Activated CD8-positive, alpha-beta memory T cell treated with anti-CD3 and anti-CD28 coated beads, Interleukin-2, amount 50 U/mL, for 1 hour (primary cell): ENCODE results near the gene GPR146.

Source experiments
- DNase-seq: peaks from one replicate; pipeline ENCODE4 v3.0.0-alpha.2; 2020; ENCODE audit errors: extremely low read depth

GPR146 gene

DNA sequence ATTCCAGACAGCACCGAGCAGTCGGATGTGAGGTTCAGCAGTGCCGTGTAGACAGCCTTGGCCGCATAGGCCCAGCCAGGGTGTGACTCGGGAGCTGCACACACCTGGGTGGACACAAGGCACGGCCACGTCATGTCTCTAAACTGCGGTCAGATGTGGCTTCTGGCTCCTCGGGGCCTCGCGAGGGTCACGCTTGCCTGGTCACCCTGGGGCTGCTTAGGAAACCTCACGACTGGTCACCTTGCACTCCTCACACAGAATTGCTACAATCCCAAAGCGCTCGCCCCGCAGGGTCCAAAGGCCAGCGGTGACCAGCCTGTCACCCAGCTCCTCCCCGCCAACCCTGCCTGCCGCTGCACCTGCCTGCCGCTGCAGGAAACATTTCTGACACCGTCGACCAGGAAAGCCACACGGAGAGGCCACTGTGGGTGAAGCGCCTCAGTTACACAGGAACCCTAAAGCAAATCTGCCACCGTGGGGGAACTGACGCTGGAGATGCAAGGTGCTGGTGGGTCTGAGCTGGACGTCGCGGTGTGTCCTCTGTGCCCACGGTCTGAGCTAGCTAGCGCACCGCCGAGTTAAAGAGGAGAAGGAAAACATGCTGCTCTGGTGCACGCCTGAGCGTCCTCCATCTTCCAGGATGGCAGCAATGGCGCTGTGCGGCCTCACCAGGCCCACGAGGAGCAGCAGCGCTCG is 48.6 kb downstream of the GPR146 start:
- DNase-seq = no peak

- DNase-seq = no peak
Observed at GRCh38 chr7:1093502-1093843, 49.1 kb downstream of the GPR146 start.

GRCh38 chr7:1093916-1094508 is 49.7 kb downstream of the GPR146 start:
- DNase-seq = no peak

- no peak for DNase-seq
Observed at GRCh38 chr7:1094870-1095269, 50.5 kb downstream of the GPR146 start.

- DNase-seq = no peak
Observed at GRCh38 chr7:1095621-1096155, 51.3 kb downstream of the GPR146 start.

GRCh38 chr7:1096156-1097119 is 52.1 kb downstream of the GPR146 start:
- DNase-seq = no peak

GRCh38 chr7:1097120-1097504 is 52.8 kb downstream of the GPR146 start:
- no peak for DNase-seq

DNA sequence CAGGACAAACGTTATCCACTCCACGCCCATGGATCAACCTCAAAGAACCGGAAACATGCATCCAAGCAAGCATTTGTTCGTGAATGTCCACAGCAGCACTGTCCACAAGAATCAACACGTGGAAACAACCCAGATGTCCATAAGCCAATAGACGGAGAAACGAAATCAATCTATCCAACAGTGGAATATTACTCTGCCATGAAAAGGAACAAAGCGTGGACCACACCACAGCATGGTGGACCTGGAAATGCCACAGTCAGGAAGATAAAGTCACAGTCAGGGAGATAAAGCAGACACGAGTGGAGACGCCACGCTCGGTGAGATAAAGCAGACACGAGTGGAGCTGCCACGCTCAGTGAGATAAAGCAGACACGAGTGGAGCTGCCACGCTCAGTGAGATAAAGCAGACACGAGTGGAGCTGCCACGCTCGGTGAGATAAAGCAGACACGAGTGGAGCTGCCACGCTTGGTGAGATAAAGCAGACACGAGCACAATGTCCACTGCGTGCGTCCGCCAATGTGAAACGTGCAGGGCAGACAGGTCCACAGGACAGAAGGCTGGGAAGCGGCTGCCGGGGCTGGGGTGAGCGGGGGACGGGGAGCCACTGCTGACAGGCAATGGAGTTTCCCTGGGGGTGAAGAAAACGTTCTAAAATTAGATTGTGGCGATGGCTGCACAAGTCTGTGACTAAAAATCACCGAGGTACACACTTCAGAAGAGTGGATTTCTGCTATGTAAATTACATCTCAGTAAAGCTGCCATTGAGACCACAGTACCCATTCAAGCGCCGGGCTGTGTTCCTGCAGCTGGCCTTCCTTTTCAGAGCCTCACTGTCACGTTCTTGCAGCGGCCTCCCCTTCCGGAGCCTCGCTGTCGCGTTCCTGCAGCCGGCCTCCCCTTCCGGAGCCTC is 54.2 kb downstream of the GPR146 start:
- DNase-seq = no peak

DNA sequence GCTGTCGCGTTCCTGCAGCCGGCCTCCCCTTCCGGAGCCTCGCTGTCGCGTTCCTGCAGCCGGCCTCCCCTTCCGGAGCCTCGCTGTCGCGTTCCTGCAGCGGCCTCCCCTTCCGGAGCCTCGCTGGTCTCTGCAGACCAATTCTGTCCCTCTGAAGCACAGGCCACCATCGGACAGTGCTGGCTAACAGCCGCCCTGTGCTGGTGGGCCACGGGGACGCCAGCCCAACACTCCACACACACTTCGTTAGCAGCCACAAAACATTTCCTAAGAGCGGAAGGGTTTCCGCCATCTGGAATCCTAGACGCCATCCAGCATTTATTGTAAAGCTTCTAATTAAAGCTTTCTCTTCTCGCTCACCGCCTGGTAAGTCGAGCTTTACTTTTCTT is 54.8 kb downstream of the GPR146 start:
- DNase-seq = no peak

GRCh38 chr7:1099637-1100036 is 55.3 kb downstream of the GPR146 start:
- DNase-seq = no peak

DNA sequence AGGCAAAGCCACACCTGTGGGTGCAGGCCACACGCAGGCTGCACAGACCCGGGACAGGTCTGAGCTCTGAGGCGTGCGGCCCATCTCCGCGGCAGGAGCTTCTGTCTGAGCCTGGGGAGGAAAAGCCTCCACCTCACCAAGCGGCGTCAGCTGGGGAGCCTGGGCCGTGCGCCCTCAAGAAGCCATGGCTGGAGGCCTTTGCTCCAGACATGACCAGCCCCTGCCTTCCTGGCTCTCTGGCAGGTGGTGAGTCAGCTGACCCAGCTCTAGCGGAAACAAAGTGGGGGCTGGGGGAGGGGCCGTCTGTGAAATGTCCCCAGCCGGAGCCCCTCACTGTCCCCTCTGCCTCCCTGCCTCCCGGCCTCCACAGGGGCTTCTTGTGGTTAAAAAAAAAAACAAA is 56.0 kb downstream of the GPR146 start:
- DNase-seq = no peak

DNA sequence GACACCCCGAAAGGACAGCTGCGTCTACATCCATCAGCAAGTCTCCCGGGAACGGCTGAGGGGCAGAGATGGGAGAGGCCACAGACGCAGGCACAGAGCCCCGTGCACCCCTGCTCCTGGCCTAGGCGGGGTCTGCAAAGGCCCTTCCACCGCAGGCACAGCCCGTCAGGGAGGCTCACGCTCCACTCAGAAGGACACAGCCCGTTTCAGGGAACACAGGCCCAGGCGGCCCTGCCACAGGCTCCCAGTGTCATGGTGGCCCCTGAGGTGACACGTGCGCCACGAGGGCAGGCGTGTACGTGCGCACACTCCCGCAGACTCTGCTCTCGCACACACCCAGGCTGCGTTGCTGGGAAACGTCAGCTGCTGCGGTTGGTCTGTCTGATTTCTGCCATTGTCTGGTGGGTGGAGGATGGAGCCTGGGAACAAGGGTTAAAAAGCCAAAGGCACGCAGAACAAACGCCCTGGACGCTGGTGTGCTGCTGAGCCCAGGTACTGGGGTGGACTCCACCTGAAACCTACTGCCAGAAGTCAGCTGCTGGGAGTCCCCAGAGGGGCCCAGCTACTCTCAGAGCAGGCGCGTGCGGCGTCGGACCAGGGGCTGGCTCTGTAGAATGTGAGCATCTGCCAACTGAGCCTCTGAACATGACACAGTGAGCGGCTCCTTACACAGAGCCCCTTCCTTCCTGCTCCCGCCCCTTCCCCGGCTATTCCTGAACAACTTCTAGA is 56.7 kb downstream of the GPR146 start:
- DNase-seq = no peak

GRCh38 chr7:1101563-1102431 is 57.5 kb downstream of the GPR146 start:
- DNase-seq = no peak

- no peak for DNase-seq
Observed at GRCh38 chr7:1103009-1103788, 58.9 kb downstream of the GPR146 start.

- DNase-seq = no peak
Observed at GRCh38 chr7:1103789-1104515, 59.6 kb downstream of the GPR146 start.

- no peak for DNase-seq
Observed at GRCh38 chr7:1104516-1105179, 60.3 kb downstream of the GPR146 start.

DNA sequence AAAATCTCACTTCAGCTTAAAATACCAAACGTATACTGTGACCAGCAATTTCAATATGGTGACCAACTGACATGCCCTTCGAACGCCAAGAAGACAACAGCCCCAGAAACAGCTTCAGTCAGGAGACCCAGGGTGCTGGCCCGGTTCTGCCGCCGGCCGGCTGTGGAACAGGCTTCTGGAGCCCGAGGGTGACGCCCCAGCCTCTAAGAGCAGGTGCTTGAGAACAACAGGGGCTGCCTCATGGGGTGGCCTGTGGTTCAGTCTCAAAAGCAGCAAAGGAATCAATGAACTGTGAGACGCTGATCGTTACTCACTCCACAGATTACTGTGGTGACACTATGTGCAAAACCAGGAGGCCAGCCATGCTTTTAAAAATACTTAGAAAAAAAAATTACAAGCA is 60.8 kb downstream of the GPR146 start:
- DNase-seq = no peak
